Epidermal melanocyte (primary cell): ENCODE measurements around the gene PPP2R3B.
"Not testable (repeated sequence)": the region's sequence is repeated elsewhere in the genome, so short reads cannot be mapped to it uniquely, and the experiment has no call there.

Source experiments
- DNase-seq: peaks from one replicate; pipeline ENCODE4 v3.0.0; 2011; ENCODE audit warnings: low spot score; ENCODE audit not compliant: insufficient read length

The PPP2R3B gene

DNA sequence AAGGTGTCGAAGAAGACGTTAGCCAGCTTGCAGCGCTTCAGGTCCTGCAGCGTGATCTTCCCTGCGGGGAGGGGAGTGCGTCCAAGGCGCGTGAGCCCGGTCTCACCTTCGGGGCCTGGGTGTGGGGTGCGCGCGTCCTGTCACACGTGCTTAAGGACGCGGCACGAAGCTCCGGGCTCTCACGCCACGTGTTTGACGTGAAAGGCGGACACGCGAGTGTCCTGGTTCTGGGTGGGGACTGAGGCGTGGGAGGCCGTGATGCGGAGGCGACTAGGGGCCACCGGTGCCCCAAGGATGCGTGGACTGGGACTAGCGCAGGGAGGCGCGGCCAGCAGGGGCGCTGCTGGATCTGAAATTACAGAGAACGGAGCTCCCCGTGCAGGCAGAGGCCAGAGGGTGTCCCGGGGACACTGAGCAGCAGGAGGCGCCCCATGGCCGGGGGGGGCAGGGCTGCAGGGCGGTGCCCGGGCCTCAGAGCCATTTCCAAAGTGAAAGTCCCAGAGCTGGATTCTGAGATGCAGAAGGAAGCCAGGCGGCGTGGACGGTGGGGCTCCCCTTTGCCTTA, 47.8 kb downstream of the PPP2R3B start:
- no peak for DNase-seq

- no peak for DNase-seq
These were observed 48.3 kb downstream of the PPP2R3B start for GRCh38 chrX:338281-338835.

DNA sequence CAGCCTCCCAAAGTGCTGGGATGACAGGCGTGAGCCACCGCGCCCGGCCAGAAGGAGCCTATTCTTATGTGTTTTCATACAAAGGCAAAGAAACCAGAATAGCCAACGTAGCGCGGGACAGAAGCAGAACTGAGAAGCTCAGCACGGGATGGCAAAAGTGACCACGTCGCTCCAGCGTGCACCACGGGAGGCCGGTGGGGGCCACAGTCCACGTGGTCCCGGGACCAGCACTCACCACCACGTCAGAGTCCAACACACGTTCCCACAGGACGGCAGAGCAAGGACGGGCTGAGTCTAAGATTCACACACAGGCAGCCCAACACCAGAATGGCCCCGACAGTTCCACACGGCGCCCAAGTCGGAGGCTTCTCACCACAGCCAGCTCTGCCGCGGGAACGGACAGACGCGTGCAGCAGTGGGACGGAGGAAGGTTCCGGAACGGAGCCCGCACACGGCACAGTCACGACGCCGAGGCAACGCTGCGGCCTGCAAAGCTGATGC, 49.3 kb downstream of the PPP2R3B start:
- no peak for DNase-seq

DNA sequence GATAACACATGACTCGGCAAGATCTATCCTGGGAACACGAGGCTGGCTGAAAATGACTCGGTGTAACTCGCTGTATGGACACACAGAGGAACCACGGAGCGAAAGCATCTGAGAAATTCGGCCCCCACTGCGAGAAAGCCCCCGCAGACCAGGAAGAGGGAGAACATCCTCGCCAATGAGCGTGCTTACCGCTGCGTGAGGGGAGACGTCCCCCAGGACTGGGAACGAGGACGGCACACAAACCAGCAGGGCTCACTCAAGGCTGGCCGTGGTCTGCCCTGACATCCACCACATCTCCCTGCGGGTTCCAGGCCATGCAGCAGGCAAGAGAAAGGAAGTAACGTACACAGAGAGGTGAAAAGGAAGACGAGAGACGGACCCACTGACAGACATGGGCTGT, 50.5 kb downstream of the PPP2R3B start:
- DNase-seq = no peak

DNA sequence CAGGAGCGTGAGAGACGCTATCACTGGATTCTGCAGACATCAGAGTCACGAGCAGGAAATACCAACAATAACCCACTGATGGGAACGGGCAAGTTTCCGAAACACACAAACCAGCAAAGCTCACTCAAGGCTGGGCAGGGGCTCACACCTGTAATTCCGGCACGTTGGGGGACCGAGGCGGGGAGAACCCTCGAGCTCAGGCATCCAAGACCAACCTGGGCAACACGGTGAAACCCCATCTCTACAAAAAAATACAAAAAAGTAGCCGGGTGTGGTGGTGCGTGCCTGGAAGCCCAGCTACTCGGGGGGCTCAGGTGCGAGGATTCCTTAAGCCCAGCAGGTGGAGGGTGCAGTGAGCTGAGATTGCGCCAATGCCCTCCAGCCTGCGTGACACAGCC, 51.0 kb downstream of the PPP2R3B start:
- no peak for DNase-seq

DNA sequence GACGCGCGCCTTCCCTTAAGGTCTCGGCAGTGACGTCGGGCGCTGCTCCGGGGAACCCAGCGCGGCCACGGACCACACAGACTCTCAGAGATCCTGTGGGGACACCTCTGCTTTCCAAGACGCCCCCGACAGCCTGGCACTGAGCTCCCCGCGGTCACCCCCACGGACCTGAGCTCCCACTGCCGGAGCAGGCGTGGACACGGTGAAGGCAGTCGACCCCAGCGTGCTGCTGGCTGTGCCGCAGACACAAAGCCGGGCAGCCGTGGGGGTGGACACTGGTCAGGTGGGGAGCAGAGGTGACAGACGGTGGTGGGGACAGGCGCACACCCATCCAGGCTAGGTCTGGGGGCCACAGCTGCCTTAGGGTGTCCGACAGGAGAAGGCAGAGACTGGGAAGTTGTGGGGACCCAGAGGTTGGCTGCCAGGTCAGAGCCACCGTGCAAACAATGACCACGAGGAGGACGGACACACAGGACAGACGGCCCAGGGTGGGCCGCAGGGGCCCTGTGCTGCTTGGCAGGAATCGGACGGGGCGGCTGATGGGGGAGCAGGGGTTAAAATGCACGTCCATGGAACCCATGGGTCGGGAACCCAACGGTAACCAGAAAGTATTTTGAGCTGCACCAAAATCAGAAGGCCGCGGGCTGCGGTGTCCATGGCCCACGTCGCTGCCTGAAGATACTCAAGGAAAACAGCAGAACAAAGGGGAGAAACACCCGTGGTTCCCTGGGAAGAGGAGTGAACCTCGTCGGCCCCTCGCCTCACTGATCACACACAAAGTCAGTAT, 51.5 kb downstream of the PPP2R3B start:
- no peak for DNase-seq

- no peak for DNase-seq
These were observed 52.3 kb downstream of the PPP2R3B start for GRCh38 chrX:334331-334891.

- no peak for DNase-seq
These were observed 52.9 kb downstream of the PPP2R3B start for GRCh38 chrX:333611-334311.

GRCh38 chrX:332916-333610, 53.6 kb downstream of the PPP2R3B start:
- DNase-seq = no peak

- DNase-seq = no peak
These were observed 54.2 kb downstream of the PPP2R3B start for GRCh38 chrX:332496-332860.

DNA sequence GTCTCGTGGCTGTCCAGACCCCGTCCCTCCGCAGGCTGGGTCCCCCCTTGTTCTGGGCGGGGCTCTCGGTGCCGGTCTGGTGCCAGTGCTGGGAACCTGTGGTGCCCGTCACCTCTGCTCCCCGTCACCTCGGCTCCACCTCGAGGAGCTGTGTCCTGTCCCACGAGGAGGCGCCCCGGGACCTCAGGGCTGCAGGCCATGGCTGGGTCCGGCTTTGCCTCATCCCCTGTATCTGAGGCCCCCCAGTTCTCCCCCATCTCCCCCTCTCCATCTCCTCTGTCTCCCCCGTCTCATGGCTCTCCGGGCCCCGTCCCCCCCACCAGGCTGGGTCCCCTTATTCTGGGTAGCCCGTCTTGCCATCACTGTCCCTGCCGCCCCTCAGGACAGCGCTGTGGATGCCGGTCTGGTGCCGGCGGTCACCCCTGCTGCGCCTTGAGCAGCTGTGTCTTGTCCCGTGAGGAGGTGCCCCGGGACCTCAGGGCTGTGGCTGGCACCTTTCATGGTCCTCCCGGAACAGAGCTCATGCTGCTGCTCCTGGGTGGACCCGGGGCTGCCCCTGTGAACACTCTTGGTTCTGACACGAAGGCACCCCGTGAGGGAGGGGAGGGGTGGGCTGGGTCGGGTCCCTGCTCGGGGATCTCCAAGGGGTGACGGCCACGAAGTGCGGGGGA, 54.7 kb downstream of the PPP2R3B start:
- no peak for DNase-seq

DNA sequence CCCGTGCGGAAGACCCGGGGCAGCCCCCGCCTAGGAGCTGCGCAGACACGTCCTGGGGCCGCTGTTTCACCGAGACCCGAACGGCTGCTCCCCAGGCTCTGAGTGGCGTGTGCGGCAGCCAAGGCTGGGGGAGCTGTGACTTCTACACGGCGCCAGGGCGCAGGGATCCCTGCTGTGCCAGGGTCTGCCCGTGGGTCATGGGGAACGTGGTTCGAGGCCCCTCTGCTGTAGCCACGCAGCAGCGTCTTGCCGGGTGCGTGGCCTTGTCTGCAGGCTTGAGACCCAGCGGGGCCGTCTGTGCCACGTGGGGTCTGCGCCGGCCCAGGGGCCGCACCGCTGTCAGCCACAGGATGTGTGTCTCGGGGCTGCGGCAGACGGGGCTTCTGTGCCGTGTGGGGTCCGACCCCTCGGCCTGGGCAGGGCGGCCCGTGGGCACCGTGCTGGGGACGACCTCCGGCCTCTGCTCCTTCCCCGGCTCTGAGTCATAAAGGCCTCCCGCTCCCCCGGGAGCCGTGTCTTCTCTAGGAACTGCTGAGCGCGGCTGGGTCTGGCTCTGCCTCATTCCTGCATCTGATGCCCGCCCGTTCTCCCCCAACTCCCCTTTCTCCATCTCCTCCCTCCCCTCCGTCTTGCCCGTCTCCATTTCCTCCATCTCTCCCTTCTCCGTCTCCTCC, 55.4 kb downstream of the PPP2R3B start:
- no peak for DNase-seq

DNA sequence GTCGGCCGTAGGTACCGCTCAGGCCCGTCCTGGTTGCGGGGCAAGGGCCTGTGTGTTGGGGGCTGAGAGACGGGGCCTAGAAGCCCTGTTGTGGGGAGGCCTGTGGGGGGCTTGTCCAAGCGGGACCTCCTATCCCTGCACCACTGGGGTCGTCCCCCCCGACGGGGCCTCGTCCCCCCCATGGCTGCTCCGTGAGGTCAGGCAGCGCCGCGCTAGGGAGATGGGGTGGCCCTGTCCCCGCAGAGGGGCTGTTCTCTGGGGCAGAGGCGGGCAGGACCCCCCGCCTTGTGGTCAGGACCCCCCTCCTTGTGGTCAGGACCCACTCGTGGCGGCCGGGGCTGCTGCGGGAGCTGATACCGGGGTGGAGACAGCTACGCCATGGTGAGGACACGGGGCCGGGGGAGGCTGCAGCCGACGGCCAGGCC, 56.0 kb downstream of the PPP2R3B start:
- DNase-seq = no peak

- not testable (repeated sequence) for DNase-seq
These were observed 56.5 kb downstream of the PPP2R3B start for GRCh38 chrX:330141-330725.

DNA sequence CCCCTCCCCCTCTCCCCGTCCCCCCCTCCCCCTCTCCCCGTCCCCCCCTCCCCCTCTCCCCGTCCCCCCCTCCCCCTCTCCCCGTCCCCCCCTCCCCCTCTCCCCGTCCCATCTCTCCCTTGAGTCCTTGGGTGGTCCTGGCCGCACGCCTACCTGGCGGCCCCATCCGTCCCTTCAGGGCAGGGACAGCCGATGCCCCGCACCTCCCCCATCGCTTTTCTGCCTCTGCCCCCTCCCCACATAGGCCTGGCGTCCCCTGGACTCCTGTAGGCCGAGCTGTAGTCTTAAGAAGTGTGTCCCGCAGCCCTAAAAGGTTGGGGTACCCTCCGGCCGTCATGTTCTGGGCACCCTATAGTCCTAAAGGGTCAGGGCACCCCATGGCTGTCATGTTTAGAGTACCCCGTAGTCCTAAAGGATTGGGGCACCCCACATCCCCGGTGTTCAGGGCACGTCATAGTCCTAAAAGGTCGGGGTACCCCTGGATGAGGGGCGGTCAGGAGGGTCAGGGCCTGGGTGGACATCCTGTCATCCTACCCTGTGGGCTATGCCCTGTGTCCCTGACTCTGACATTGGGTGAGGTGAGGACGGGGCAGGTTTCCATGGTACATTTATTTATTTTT, 57.3 kb downstream of the PPP2R3B start:
- no peak for DNase-seq

- DNase-seq = no peak
These were observed 59.0 kb downstream of the PPP2R3B start for GRCh38 chrX:327660-328126.

GRCh38 chrX:324664-325063, 62.0 kb downstream of the PPP2R3B start:
- not testable (repeated sequence) for DNase-seq

GRCh38 chrX:323721-324628, 62.7 kb downstream of the PPP2R3B start:
- DNase-seq = no peak
